Measurements from ENCODE around the gene WDR86. TPM values are rescaled to one million over a fixed set of nuclear protein-coding genes. Genes with fewer than 3 reads are reported as not detected.
A peak's percentile ranks its signal among the peaks of the same experiment; 100 is the strongest.

WDR86 gene
- 7.3 TPM for polyA plus RNA-seq (2013, experiment 1 of 4)
- 13.3 TPM for polyA plus RNA-seq (2013, experiment 2 of 4)
- 12.1 TPM for polyA plus RNA-seq (2013, experiment 3 of 4)
- 12.3 TPM for polyA plus RNA-seq (2013, experiment 4 of 4)

GRCh38 chr7:151409667-151410404 lies at the start of gene WDR86:
TSS of gene WDR86 (minus strand) at chr7:151410038. CDS start at chr7:151409589, 449 bp downstream.
- Histone ChIP-seq H3K27ac (ENCODE audit: insufficient read depth, low read depth, low read length, poor library complexity, severe bottlenecking) (no peak within 1 kb of the TSS), H3K36me3 (ENCODE audit: control insufficient read depth, insufficient read depth, low read length) (no peaks in the 10 kb centered on the region), H3K27me3 (ENCODE audit: control insufficient read depth, insufficient read depth, low read length, poor library complexity, severe bottlenecking) (peaks cover 56% of the 10 kb centered on the region), H3K4me1 (ENCODE audit: control insufficient read depth, insufficient read depth, low read length) (no peaks in the 10 kb centered on the region), H3K4me3 (ENCODE audit: insufficient read depth, low read depth, low read length) (peak within 1 kb of the TSS; percentile 67), H3K9me3 (ENCODE audit: control insufficient read depth, low read length) (no peaks in the 10 kb centered on the region)
- 0% methylated on average over 75 of the region's 75 CpGs for WGBS, 2 experiments

- Histone ChIP-seq H3K36me3 (ENCODE audit: control insufficient read depth, insufficient read depth, low read length) (no peaks in the 10 kb centered on the region), H3K4me1 (ENCODE audit: control insufficient read depth, insufficient read depth, low read length) (peaks cover 23% of the 10 kb centered on the region), H3K27ac (ENCODE audit: insufficient read depth, low read depth, low read length, poor library complexity, severe bottlenecking) (no peak overlapping the region), H3K9me3 (ENCODE audit: control insufficient read depth, low read length) (peaks cover under 1% of the 10 kb centered on the region), H3K27me3 (ENCODE audit: control insufficient read depth, insufficient read depth, low read length, poor library complexity, severe bottlenecking) (no peaks in the 10 kb centered on the region), H3K4me3 (ENCODE audit: insufficient read depth, low read depth, low read length) (no peak overlapping the region)
- WGBS, 2 experiments, result 93 to 94% methylated on average over 6 of the region's 6 CpGs
Observed at GRCh38 chr7:151457534-151457933, 47.7 kb upstream of the WDR86 start.

GRCh38 chr7:151456782-151457181 lies 46.9 kb upstream of the WDR86 start:
- no peaks in the 10 kb centered on the region for H3K27me3 ChIP-seq (ENCODE audit: control insufficient read depth, insufficient read depth, low read length, poor library complexity, severe bottlenecking)
- 34 to 41% methylated on average over 4 of the region's 4 CpGs for WGBS, 2 experiments
- peaks cover 23% of the 10 kb centered on the region for H3K4me1 ChIP-seq (ENCODE audit: control insufficient read depth, insufficient read depth, low read length)
- H3K36me3 ChIP-seq (ENCODE audit: control insufficient read depth, insufficient read depth, low read length), result no peaks in the 10 kb centered on the region
- no peak overlapping the region for H3K4me3 ChIP-seq (ENCODE audit: insufficient read depth, low read depth, low read length)
- H3K9me3 ChIP-seq (ENCODE audit: control insufficient read depth, low read length), result no peaks in the 10 kb centered on the region
- H3K27ac ChIP-seq (ENCODE audit: insufficient read depth, low read depth, low read length, poor library complexity, severe bottlenecking), result no peak overlapping the region

- Histone ChIP-seq H3K27ac (ENCODE audit: insufficient read depth, low read depth, low read length, poor library complexity, severe bottlenecking) (no peak overlapping the region), H3K4me3 (ENCODE audit: insufficient read depth, low read depth, low read length) (no peak overlapping the region), H3K36me3 (ENCODE audit: control insufficient read depth, insufficient read depth, low read length) (no peaks in the 10 kb centered on the region), H3K27me3 (ENCODE audit: control insufficient read depth, insufficient read depth, low read length, poor library complexity, severe bottlenecking) (no peaks in the 10 kb centered on the region), H3K4me1 (ENCODE audit: control insufficient read depth, insufficient read depth, low read length) (peaks cover 23% of the 10 kb centered on the region), H3K9me3 (ENCODE audit: control insufficient read depth, low read length) (no peaks in the 10 kb centered on the region)
- 96 to 98% methylated on average over 5 of the region's 5 CpGs for whole genome bisulfite sequencing, 2 experiments
Observed at GRCh38 chr7:151456276-151456675, 46.4 kb upstream of the WDR86 start.

GRCh38 chr7:151455690-151456089 lies 45.9 kb upstream of the WDR86 start:
- H3K27ac ChIP-seq (ENCODE audit: insufficient read depth, low read depth, low read length, poor library complexity, severe bottlenecking), result no peak overlapping the region
- WGBS, 2 experiments, result 90 to 93% methylated on average over 4 of the region's 4 CpGs
- peaks cover 23% of the 10 kb centered on the region for H3K4me1 ChIP-seq (ENCODE audit: control insufficient read depth, insufficient read depth, low read length)
- H3K9me3 ChIP-seq (ENCODE audit: control insufficient read depth, low read length), result no peaks in the 10 kb centered on the region
- no peak overlapping the region for H3K4me3 ChIP-seq (ENCODE audit: insufficient read depth, low read depth, low read length)
- H3K27me3 ChIP-seq (ENCODE audit: control insufficient read depth, insufficient read depth, low read length, poor library complexity, severe bottlenecking), result no peaks in the 10 kb centered on the region
- H3K36me3 ChIP-seq (ENCODE audit: control insufficient read depth, insufficient read depth, low read length), result no peaks in the 10 kb centered on the region

GRCh38 chr7:151454932-151455530 lies 45.2 kb upstream of the WDR86 start:
- no peaks in the 10 kb centered on the region for H3K36me3 ChIP-seq (ENCODE audit: control insufficient read depth, insufficient read depth, low read length)
- H3K27me3 ChIP-seq (ENCODE audit: control insufficient read depth, insufficient read depth, low read length, poor library complexity, severe bottlenecking), result no peaks in the 10 kb centered on the region
- no peak overlapping the region for H3K4me3 ChIP-seq (ENCODE audit: insufficient read depth, low read depth, low read length)
- H3K9me3 ChIP-seq (ENCODE audit: control insufficient read depth, low read length), result no peaks in the 10 kb centered on the region
- H3K27ac ChIP-seq (ENCODE audit: insufficient read depth, low read depth, low read length, poor library complexity, severe bottlenecking), result no peak overlapping the region
- peaks cover 17% of the 10 kb centered on the region for H3K4me1 ChIP-seq (ENCODE audit: control insufficient read depth, insufficient read depth, low read length)
- WGBS, 2 experiments, result 84 to 85% methylated on average over 15 of the region's 15 CpGs

- Histone ChIP-seq H3K27me3 (ENCODE audit: control insufficient read depth, insufficient read depth, low read length, poor library complexity, severe bottlenecking) (no peaks in the 10 kb centered on the region), H3K4me3 (ENCODE audit: insufficient read depth, low read depth, low read length) (no peak overlapping the region)
- WGBS, 2 experiments, result 89 to 91% methylated on average over 14 of the region's 14 CpGs
Observed at GRCh38 chr7:151454305-151454704, 44.5 kb upstream of the WDR86 start.

GRCh38 chr7:151453326-151453791 lies 43.5 kb upstream of the WDR86 start:
- Histone ChIP-seq H3K27me3 (ENCODE audit: control insufficient read depth, insufficient read depth, low read length, poor library complexity, severe bottlenecking) (peaks cover 3% of the 10 kb centered on the region), H3K4me1 (ENCODE audit: control insufficient read depth, insufficient read depth, low read length) (peaks cover 9% of the 10 kb centered on the region), H3K9me3 (ENCODE audit: control insufficient read depth, low read length) (no peaks in the 10 kb centered on the region), H3K4me3 (ENCODE audit: insufficient read depth, low read depth, low read length) (no peak overlapping the region), H3K27ac (ENCODE audit: insufficient read depth, low read depth, low read length, poor library complexity, severe bottlenecking) (no peak overlapping the region), H3K36me3 (ENCODE audit: control insufficient read depth, insufficient read depth, low read length) (no peaks in the 10 kb centered on the region)
- 83 to 84% methylated on average over 13 of the region's 13 CpGs for WGBS, 2 experiments

More at GRCh38 chr7:151454305-151454704, 44.5 kb upstream of the WDR86 start:
- Histone ChIP-seq H3K9me3 (ENCODE audit: control insufficient read depth, low read length) (no peaks in the 10 kb centered on the region), H3K36me3 (ENCODE audit: control insufficient read depth, insufficient read depth, low read length) (no peaks in the 10 kb centered on the region), H3K4me1 (ENCODE audit: control insufficient read depth, insufficient read depth, low read length) (peaks cover 9% of the 10 kb centered on the region), H3K27ac (ENCODE audit: insufficient read depth, low read depth, low read length, poor library complexity, severe bottlenecking) (peak overlapping the region; percentile 26)

GRCh38 chr7:151452680-151453325 lies 43.0 kb upstream of the WDR86 start:
- WGBS, 2 experiments, result 86 to 87% methylated on average over 15 of the region's 15 CpGs
- Histone ChIP-seq H3K27ac (ENCODE audit: insufficient read depth, low read depth, low read length, poor library complexity, severe bottlenecking) (no peak overlapping the region), H3K27me3 (ENCODE audit: control insufficient read depth, insufficient read depth, low read length, poor library complexity, severe bottlenecking) (peaks cover 9% of the 10 kb centered on the region)

More at GRCh38 chr7:151452680-151453325, 43.0 kb upstream of the WDR86 start:
- Histone ChIP-seq H3K9me3 (ENCODE audit: control insufficient read depth, low read length) (no peaks in the 10 kb centered on the region), H3K4me1 (ENCODE audit: control insufficient read depth, insufficient read depth, low read length) (peaks cover 9% of the 10 kb centered on the region), H3K36me3 (ENCODE audit: control insufficient read depth, insufficient read depth, low read length) (no peaks in the 10 kb centered on the region), H3K4me3 (ENCODE audit: insufficient read depth, low read depth, low read length) (no peak overlapping the region)

All from ectodermal cell (in vitro differentiated cells).